Activated CD8-positive, alpha-beta T cell treated with anti-CD3 and anti-CD28 coated beads for 36 hours (primary cell): Measurements from ENCODE around the gene ZNF862. TPM values are rescaled to one million over a fixed set of nuclear protein-coding genes. Genes with fewer than 3 reads are reported as not detected.
A peak's percentile ranks its signal among the peaks of the same experiment; 100 is the strongest.

Experiments used
- ATAC-seq: fragments of 200-7000 bp; cut with Tn5 transposase; one replicate; pipeline ENCODE4 v1.10.0; 2021; ENCODE audit warnings: mild to moderate bottlenecking, moderate library complexity
- CTCF ChIA-PET: fragments of 350-600 bp; sonication (Branson Sonifier 250); formaldehyde crosslinking; loops from one replicate; lab custom pipeline; 2021; ENCODE audit warnings: antibody characterized with exemption; lab: Charles Lee
- POLR2A ChIA-PET: fragments of 350-600 bp; sonication (Branson Sonifier 250); formaldehyde crosslinking; loops from one replicate; lab custom pipeline; 2021; ENCODE audit warnings: antibody characterized with exemption; lab: Charles Lee
- DNase-seq: peaks from one replicate; pipeline ENCODE4 v3.0.0-alpha.2; 2020
- H3K27ac Mint-ChIP-seq: one replicate; pipeline ENCODE4 v1.8.0; 2021; ENCODE audit warnings: mild to moderate bottlenecking, mixed read lengths
- H3K27me3 Mint-ChIP-seq: one replicate; pipeline ENCODE4 v1.8.0; 2021; ENCODE audit warnings: mixed read lengths
- H3K36me3 Mint-ChIP-seq: one replicate; pipeline ENCODE4 v1.8.0; 2021; ENCODE audit warnings: low read depth, mixed read lengths
- H3K4me1 Mint-ChIP-seq: one replicate; pipeline ENCODE4 v1.8.0; 2021; ENCODE audit warnings: low read depth, mixed read lengths
- H3K4me3 Mint-ChIP-seq: one replicate; pipeline ENCODE4 v1.8.0; 2021; ENCODE audit warnings: mild to moderate bottlenecking, moderate library complexity, mixed read lengths
- H3K9me3 Mint-ChIP-seq: one replicate; pipeline ENCODE4 v1.8.0; 2021; ENCODE audit warnings: mixed read lengths
- CTCF ChIP-seq: fragments of 200-600 bp; IDR thresholded peaks from one replicate; pipeline ENCODE4 v1.8.0; 2022; ENCODE audit warnings: antibody characterized with exemption, mild to moderate bottlenecking
- intact Hi-C: fragments of 100-400 bp; cut with micrococcal nuclease; formaldehyde crosslinking; loops from one replicate; pipeline ENCODE4 v1.10.0; 2022
- total RNA-seq, 2 experiments: library from RNA; stranded (reverse); gene quantifications; one replicate each; pipeline ENCODE4 v1.2.3, GENCODE V29; 2021

ZNF862 gene
- total RNA-seq, 2 experiments from 2014 or later, result 11.0 to 12.4 TPM

DNA sequence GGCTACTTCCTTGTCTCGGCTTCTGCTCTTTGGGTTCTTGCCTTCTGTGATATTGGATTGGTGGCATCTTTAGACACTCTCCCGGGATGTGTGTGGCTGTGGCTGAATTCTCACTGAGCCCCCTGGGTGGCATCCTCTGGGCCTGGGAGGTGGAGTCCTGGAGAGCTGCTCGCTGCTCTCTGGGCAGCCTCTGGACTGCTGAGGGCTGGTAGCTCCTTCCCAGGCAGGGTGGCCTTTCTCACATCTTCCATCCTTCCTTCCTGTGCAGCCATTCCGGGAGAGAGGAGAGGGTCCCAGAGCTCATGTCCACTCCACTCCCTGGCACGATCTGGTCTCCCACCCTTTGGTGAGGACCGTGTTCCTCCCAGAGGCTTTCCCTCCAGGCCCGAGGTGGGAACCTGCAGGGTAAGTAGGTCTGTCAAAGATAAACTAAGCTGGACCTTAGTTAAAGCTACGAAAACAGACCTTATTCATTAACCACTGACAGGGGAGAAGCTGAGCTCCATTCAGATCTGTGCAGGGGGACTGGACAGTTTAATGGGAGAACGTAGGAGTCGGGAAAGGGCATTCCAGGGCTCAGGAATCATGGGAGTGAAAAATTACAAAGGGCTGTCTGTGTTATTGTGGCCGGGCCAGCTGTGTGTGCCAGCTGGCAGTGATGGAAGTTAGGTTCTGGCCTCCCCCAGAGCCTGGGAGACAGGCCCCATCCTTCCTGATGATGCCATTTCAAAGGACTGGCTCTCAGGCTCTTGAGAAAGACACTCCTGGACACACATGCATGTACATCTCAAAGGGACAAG, 44.3 kb downstream of the ZNF862 start:
- Mint-ChIP-seq H3K36me3 (peaks cover 13% of the 10 kb centered on the region), H3K27me3 (no peaks in the 10 kb centered on the region), H3K9me3 (no peaks in the 10 kb centered on the region), H3K4me1 (peaks cover 14% of the 10 kb centered on the region), H3K27ac (peak overlapping the region; percentile 14), H3K4me3 (no peak overlapping the region)
- ChIA-PET POLR2A (interaction anchor here (1.0 to 3.1 kb wide), 3 partner anchors 11 to 43 kb away, joined by 3 to 11 read pairs (median 5); no protein-coding TSS in a partner anchor), CTCF (interaction anchor here (0.6 to 2.5 kb wide), 10 partner anchors 8 to 198 kb away, joined by 3 to 15 read pairs (median 6); partner anchors contain the start of gene ZNF862)
- intact Hi-C loops, result no loop called here
- DNase-seq, result no peak
- ATAC-seq, result no peak
- TF ChIP-seq CTCF, result no peak

DNA sequence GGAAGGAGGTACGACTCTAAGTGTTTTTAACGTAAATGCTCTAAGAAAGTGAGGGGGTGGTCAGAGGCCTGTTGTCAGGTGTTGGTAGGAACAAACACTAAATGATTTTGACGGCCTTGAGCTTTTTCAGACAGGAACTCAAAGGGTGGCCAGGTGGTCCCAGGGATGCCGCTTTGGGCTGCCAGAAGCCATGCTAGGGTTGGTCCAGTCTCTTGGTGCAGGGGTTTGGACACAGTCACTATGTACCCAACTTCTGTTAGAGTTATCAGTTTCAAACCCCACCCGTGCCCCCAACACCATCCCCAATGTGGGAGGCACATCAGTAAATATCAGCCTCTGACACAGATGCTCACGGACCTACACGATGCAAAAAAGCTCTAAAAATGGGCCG, 44.9 kb downstream of the ZNF862 start:
- Mint-ChIP-seq H3K27me3 (no peaks in the 10 kb centered on the region), H3K4me1 (peaks cover 8% of the 10 kb centered on the region), H3K36me3 (peaks cover 8% of the 10 kb centered on the region), H3K27ac (peak overlapping the region; percentile 52), H3K4me3 (no peak overlapping the region), H3K9me3 (no peaks in the 10 kb centered on the region)
- ChIA-PET POLR2A (interaction anchor here (1.7 to 3.1 kb wide), 2 partner anchors 12 to 44 kb away, joined by 5 to 11 read pairs; no protein-coding TSS in a partner anchor), CTCF (interaction anchor here (0.6 to 2.5 kb wide), 10 partner anchors 8 to 198 kb away, joined by 3 to 15 read pairs (median 8); partner anchors contain the start of gene ZNF862)
- intact Hi-C loops, result no loop called here
- no peak for ATAC-seq
- DNase-seq, result no peak
- no peak for TF ChIP-seq CTCF

GRCh38 chr7:149883452-149883861, 45.3 kb downstream of the ZNF862 start:
- POLR2A ChIA-PET, result interaction anchor here (1.7 to 3.1 kb wide), 2 partner anchors 12 to 44 kb away, joined by 5 to 11 read pairs; no protein-coding TSS in a partner anchor
- no peaks in the 10 kb centered on the region for H3K9me3 Mint-ChIP-seq
- DNase-seq, result peak; percentile 85
- TF ChIP-seq CTCF, result peak; percentile 58
- H3K27me3 Mint-ChIP-seq, result no peaks in the 10 kb centered on the region
- H3K4me3 Mint-ChIP-seq, result no peak overlapping the region
- intact Hi-C loops, result no loop called here
- ATAC-seq, result peak; percentile 94
- peaks cover 6% of the 10 kb centered on the region for H3K36me3 Mint-ChIP-seq
- H3K27ac Mint-ChIP-seq, result peak overlapping the region; percentile 52
- CTCF ChIA-PET, result interaction anchor here (0.6 to 2.5 kb wide), 10 partner anchors 9 to 199 kb away, joined by 3 to 15 read pairs (median 8); partner anchors contain the start of gene ZNF862
- peaks cover 4% of the 10 kb centered on the region for H3K4me1 Mint-ChIP-seq

- H3K27ac Mint-ChIP-seq, result no peak overlapping the region
Measured at GRCh38 chr7:149884016-149884415, 45.8 kb downstream of the ZNF862 start.

More at GRCh38 chr7:149884016-149884415, 45.8 kb downstream of the ZNF862 start:
- H3K27me3 Mint-ChIP-seq, result no peaks in the 10 kb centered on the region
- no peak for TF ChIP-seq CTCF
- intact Hi-C loops, result no loop called here
- H3K4me1 Mint-ChIP-seq, result peaks cover 2% of the 10 kb centered on the region
- ChIA-PET POLR2A (interaction anchor here (1.7 to 3.1 kb wide), 2 partner anchors 12 to 45 kb away, joined by 5 to 11 read pairs; no protein-coding TSS in a partner anchor), CTCF (interaction anchor here (1.2 to 2.5 kb wide), 6 partner anchors 9 to 76 kb away, joined by 3 to 15 read pairs (median 10); no protein-coding TSS in a partner anchor)
- no peaks in the 10 kb centered on the region for H3K9me3 Mint-ChIP-seq
- H3K36me3 Mint-ChIP-seq, result peaks cover 6% of the 10 kb centered on the region
- no peak for DNase-seq
- ATAC-seq, result no peak
- no peak overlapping the region for H3K4me3 Mint-ChIP-seq
